HEK293 (cell line): ENCODE measurements around the gene GPR39.

ENCODE experiments used
- CTCF ChIA-PET: fragments of 350-600 bp; formaldehyde crosslinking; extraction: SDS; loops from one replicate; lab custom pipeline; 2021; ENCODE audit warnings: antibody characterized with exemption; lab: Yijun Ruan, JAX
- POLR2A ChIA-PET: fragments of 300-600 bp; formaldehyde crosslinking; extraction: SDS; loops from one replicate; lab custom pipeline; 2020; ENCODE audit warnings: antibody characterized with exemption, inconsistent platforms; lab: Yijun Ruan, JAX
- H3K27ac ChIP-seq: fragments of 200-500 bp; sonication (Bioruptor generic); 2 replicates; pipeline ENCODE4 v1.5.1; 2014; ENCODE audit warnings: low read depth, low read length, control low read depth, inconsistent platforms; ENCODE audit errors: extremely low read depth
- H3K36me3 ChIP-seq, 2 experiments: fragments of 200-500 bp in 1 of 2; sonication (Bioruptor generic) in 1 of 2; 1 replicate in 1 of 2; 2 replicates in 1 of 2; pipeline ENCODE4 v1.5.1; 2014 to 2017; ENCODE audit warnings: inconsistent platforms in 2 of 2, low read length in 2 of 2; ENCODE audit not compliant: control insufficient read depth in 2 of 2, insufficient read depth in 1 of 2
- H3K4me1 ChIP-seq: fragments of 200-500 bp; sonication (Bioruptor generic); 2 replicates; pipeline ENCODE4 v1.5.1; 2014; ENCODE audit warnings: mild to moderate bottlenecking, low read length, inconsistent platforms; ENCODE audit not compliant: control insufficient read depth, insufficient read depth
- H3K4me3 ChIP-seq: 2 replicates; pipeline ENCODE4 v1.5.1; 2011; ENCODE audit warnings: low read depth, mild to moderate bottlenecking, control low read depth, low read length, moderate library complexity
- H3K9me3 ChIP-seq: fragments of 200-500 bp; sonication (Bioruptor generic); 2 replicates; pipeline ENCODE4 v1.5.1; 2014; ENCODE audit warnings: low read depth, low read length, inconsistent platforms; ENCODE audit not compliant: control insufficient read depth, insufficient read depth
- FEZF1 ChIP-seq: fragments of 450-650 bp; formaldehyde crosslinking; IDR thresholded peaks from 2 replicates; pipeline ENCODE4 v1.5.1; 2016; ENCODE audit warnings: missing biosample characterization, missing genetic modification characterization
- ZNF274 ChIP-seq, 2 experiments: fragments of 200-500 bp in 1 of 2; fragments of 450-650 bp in 1 of 2; sonication (Bioruptor generic) in 1 of 2; formaldehyde crosslinking in 1 of 2; IDR thresholded peaks; 2 replicates each; pipeline versions ENCODE4 v1.5.1 to v1.6.1; 2014 to 2016; ENCODE audit warnings: borderline replicate concordance in 1 of 2, inconsistent platforms in 1 of 2, low read length in 1 of 2, missing biosample characterization in 1 of 2, missing genetic modification characterization in 1 of 2
- ZNF426 ChIP-seq: fragments of 450-650 bp; formaldehyde crosslinking; IDR thresholded peaks from 2 replicates; pipeline ENCODE4 v1.5.1; 2017; ENCODE audit warnings: missing biosample characterization, missing genetic modification characterization, mild to moderate bottlenecking, inconsistent platforms, moderate library complexity
- ZNF530 ChIP-seq: fragments of 450-650 bp; formaldehyde crosslinking; IDR thresholded peaks from 2 replicates; pipeline ENCODE4 v1.5.1; 2016; ENCODE audit warnings: low read depth, missing biosample characterization, missing genetic modification characterization
- ZNF707 ChIP-seq: fragments of 450-650 bp; formaldehyde crosslinking; IDR thresholded peaks from 2 replicates; pipeline ENCODE4 v1.5.1; 2016; ENCODE audit warnings: missing biosample characterization, missing genetic modification characterization
- TF ChIP-seq, protein P1 (sequence below): sonication (generic); formaldehyde crosslinking; IDR thresholded peaks from 2 replicates; pipeline ENCODE4 v1.8.1; 2022; ENCODE audit warnings: mild to moderate bottlenecking, moderate library complexity, missing genetic modification reagents
- TF ChIP-seq, protein P2 (sequence below): fragments of 450-650 bp; formaldehyde crosslinking; conservative IDR thresholded peaks from 2 replicates; pipeline ENCODE4 v1.5.1; 2016; ENCODE audit warnings: low read depth, missing biosample characterization, missing genetic modification characterization
- TF ChIP-seq, protein P3 (sequence below): fragments of 450-650 bp; formaldehyde crosslinking; IDR thresholded peaks from 2 replicates; pipeline ENCODE4 v1.5.0; 2017; ENCODE audit warnings: missing biosample characterization, missing genetic modification characterization, borderline replicate concordance
- TF ChIP-seq, protein P4 (sequence below): fragments of 450-650 bp; formaldehyde crosslinking; IDR thresholded peaks from 2 replicates; pipeline ENCODE4 v1.5.1; 2016; ENCODE audit warnings: missing biosample characterization, missing genetic modification characterization
- TF ChIP-seq, protein P5 (sequence below): fragments of 450-650 bp; formaldehyde crosslinking; IDR thresholded peaks from 2 replicates; pipeline ENCODE4; 2016; ENCODE audit warnings: missing biosample characterization, missing genetic modification characterization

Gene GPR39

DNA sequence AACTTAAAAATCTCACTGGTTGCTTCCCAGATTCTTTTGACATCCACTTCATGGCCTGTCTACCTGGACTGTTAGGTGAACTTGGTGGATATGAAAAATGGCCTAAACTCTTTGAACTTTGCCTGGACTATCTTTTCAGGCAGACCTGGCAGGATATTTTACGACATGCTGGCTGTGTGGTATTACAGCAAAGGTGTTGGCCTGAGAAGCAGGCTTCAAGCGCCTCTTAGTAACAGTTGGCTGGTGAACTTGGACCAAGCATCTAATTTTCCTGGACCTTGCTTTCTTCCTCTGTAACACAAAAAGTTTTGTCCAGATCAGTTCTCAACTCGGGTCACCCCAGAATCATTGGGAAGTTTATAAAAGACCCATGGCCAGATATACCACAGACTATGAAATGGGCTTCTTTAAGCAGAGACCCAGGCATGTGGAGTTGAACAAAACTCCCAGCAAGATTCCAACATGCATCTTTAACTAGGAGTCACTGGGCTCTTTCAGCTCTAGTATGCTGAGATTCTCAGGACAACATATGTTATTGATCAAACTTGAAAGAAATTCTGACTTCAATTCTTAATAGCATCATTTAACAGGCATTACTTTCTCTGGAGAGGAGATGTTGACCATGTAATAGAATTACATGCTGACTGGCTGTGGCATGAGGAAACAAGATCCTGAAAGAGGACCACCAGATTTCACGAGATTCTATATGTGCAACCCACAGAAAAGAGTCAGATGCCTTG lies 249.0 kb downstream of the GPR39 start:
- peaks cover 4% of the 10 kb centered on the region; the same call in 1 of the 2 replicates for H3K4me1 ChIP-seq
- no peaks in the 10 kb centered on the region for H3K9me3 ChIP-seq
- TF ChIP-seq, protein P1, sequence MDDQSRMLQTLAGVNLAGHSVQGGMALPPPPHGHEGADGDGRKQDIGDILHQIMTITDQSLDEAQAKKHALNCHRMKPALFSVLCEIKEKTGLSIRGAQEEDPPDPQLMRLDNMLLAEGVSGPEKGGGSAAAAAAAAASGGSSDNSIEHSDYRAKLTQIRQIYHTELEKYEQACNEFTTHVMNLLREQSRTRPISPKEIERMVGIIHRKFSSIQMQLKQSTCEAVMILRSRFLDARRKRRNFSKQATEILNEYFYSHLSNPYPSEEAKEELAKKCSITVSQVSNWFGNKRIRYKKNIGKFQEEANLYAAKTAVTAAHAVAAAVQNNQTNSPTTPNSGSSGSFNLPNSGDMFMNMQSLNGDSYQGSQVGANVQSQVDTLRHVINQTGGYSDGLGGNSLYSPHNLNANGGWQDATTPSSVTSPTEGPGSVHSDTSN (CRISPR knock-in tag): no peak
- TF ChIP-seq, protein P2, sequence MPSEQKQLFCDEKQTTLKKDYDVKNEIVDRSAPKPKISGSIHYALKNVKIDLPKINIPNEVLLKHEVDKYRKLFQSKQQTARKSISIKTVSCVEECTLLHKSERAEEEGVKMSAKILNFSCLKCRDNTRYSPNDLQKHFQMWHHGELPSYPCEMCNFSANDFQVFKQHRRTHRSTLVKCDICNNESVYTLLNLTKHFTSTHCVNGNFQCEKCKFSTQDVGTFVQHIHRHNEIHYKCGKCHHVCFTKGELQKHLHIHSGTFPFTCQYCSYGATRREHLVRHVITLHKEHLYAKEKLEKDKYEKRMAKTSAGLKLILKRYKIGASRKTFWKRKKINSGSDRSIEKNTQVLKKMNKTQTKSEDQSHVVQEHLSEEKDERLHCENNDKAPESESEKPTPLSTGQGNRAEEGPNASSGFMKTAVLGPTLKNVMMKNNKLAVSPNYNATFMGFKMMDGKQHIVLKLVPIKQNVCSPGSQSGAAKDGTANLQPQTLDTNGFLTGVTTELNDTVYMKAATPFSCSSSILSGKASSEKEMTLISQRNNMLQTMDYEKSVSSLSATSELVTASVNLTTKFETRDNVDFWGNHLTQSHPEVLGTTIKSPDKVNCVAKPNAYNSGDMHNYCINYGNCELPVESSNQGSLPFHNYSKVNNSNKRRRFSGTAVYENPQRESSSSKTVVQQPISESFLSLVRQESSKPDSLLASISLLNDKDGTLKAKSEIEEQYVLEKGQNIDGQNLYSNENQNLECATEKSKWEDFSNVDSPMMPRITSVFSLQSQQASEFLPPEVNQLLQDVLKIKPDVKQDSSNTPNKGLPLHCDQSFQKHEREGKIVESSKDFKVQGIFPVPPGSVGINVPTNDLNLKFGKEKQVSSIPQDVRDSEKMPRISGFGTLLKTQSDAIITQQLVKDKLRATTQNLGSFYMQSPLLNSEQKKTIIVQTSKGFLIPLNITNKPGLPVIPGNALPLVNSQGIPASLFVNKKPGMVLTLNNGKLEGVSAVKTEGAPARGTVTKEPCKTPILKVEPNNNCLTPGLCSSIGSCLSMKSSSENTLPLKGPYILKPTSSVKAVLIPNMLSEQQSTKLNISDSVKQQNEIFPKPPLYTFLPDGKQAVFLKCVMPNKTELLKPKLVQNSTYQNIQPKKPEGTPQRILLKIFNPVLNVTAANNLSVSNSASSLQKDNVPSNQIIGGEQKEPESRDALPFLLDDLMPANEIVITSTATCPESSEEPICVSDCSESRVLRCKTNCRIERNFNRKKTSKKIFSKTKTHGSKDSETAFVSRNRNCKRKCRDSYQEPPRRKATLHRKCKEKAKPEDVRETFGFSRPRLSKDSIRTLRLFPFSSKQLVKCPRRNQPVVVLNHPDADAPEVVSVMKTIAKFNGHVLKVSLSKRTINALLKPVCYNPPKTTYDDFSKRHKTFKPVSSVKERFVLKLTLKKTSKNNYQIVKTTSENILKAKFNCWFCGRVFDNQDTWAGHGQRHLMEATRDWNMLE: no peak
- TF ChIP-seq, protein P3, sequence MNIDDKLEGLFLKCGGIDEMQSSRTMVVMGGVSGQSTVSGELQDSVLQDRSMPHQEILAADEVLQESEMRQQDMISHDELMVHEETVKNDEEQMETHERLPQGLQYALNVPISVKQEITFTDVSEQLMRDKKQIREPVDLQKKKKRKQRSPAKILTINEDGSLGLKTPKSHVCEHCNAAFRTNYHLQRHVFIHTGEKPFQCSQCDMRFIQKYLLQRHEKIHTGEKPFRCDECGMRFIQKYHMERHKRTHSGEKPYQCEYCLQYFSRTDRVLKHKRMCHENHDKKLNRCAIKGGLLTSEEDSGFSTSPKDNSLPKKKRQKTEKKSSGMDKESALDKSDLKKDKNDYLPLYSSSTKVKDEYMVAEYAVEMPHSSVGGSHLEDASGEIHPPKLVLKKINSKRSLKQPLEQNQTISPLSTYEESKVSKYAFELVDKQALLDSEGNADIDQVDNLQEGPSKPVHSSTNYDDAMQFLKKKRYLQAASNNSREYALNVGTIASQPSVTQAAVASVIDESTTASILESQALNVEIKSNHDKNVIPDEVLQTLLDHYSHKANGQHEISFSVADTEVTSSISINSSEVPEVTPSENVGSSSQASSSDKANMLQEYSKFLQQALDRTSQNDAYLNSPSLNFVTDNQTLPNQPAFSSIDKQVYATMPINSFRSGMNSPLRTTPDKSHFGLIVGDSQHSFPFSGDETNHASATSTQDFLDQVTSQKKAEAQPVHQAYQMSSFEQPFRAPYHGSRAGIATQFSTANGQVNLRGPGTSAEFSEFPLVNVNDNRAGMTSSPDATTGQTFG (tag by site-specific recombination): no peak
- TF ChIP-seq ZNF707 (no peak), ZNF530 (no peak), ZNF426 (tag by site-specific recombination) (no peak), FEZF1 (tag by site-specific recombination) (no peak), ZNF274 (IDR thresholded peaks at IDR 0.05; ENCODE audit: low read length) (no peak), ZNF274 (tag by site-specific recombination; IDR thresholded peaks at IDR 0.05; ENCODE audit: borderline replicate concordance) (no peak)
- TF ChIP-seq, protein P4, sequence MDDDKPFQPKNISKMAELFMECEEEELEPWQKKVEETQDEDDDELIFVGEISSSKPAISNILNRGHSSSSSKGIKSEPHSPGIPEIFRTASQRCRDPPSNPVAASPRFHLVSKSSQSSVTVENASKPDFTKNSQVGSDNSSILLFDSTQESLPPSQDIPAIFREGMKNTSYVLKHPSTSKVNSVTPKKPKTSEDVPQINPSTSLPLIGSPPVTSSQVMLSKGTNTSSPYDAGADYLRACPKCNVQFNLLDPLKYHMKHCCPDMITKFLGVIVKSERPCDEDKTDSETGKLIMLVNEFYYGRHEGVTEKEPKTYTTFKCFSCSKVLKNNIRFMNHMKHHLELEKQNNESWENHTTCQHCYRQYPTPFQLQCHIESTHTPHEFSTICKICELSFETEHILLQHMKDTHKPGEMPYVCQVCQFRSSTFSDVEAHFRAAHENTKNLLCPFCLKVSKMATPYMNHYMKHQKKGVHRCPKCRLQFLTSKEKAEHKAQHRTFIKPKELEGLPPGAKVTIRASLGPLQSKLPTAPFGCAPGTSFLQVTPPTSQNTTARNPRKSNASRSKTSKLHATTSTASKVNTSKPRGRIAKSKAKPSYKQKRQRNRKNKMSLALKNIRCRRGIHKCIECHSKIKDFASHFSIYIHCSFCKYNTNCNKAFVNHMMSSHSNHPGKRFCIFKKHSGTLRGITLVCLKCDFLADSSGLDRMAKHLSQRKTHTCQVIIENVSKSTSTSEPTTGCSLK (tag by site-specific recombination): no peak
- TF ChIP-seq, protein P5, sequence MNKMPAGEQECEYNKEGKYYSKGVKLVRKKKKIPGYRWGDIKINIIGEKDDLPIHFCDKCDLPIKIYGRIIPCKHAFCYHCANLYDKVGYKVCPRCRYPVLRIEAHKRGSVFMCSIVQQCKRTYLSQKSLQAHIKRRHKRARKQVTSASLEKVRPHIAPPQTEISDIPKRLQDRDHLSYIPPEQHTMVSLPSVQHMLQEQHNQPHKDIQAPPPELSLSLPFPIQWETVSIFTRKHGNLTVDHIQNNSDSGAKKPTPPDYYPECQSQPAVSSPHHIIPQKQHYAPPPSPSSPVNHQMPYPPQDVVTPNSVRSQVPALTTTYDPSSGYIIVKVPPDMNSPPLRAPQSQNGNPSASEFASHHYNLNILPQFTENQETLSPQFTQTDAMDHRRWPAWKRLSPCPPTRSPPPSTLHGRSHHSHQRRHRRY: no peak
- peaks cover 0 to 24% of the 10 kb centered on the region in 2 experiments; a peak in 1 of 3 replicates for H3K36me3 ChIP-seq
- ChIA-PET POLR2A (no interaction called here), CTCF (interaction anchor here (0.6 to 0.9 kb wide), 3 partner anchors 14 to 116 kb away, joined by 3 to 4 read pairs (median 4); no protein-coding TSS in a partner anchor)
- no peak overlapping the region for H3K27ac ChIP-seq
- no peak overlapping the region for H3K4me3 ChIP-seq
